ACHN (cell line): ENCODE results near the gene MAP1B.

Experiments used
- DNase-seq: peaks from one replicate; pipeline ENCODE4 v3.0.0-alpha.2; 2015
- in situ Hi-C: cut with HindIII; loops from 2 replicates; pipeline ENCODE4 v1.10.0; 2017; ENCODE audit warnings: low sequenced_read_pairs, low pct_ligation_motif_present, low pct_unique_long_range_greater_than_20kb

Gene MAP1B

DNA sequence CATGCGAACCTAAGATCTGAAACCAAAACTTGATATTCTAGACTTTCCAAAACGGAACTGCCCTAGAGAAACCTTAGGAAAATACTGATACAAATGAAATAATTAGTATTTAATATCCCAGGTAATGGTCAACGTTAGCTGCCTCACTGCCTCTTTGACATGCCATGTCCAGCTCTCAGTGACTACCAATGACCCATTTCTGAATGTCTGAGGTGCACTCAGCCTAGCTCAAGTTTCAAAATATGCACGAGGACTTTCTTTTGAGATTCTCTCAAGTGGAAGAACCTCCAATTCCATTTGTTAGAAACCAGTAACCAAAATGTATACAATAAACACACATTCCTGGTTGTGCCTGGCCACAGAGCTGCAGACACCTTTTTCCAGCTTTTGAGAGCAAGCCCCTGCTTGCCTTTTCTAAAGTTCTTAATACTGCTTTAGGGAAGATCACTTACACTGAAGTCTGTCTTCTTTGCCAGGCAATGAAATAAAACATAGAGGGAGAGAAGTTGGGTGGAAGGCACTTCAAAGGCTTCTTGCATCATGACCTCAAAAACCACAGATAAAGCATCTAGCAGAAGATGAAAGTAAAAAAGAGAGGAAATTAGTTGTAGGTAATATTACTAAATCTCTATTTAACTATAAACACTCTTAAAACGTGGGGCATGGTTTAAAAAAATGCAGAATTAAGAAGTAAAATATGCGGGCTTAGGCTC lies 124.9 kb downstream of the MAP1B start:
- DNase-seq: no peak
- in situ Hi-C loops: no loop called here

DNA sequence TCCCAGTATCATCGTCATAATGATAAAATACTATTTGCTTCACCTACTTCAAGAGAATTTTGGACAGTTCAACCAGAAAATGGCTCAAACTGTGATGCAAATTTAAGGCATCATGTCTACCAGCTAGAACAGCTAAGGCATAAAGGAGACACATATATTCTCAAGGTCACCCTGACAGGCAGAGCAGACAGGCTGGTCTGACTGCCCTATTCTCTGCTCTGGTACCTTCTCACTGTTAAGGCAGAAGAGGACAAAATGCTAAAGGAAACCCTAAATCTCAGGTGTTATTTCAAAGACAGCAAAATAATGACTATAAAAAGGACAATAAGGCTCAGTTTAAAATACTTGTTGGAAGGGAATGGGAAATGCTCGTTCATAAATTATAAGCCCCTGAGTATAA lies 125.6 kb downstream of the MAP1B start:
- DNase-seq: no peak
- in situ Hi-C loops: no loop called here

DNA sequence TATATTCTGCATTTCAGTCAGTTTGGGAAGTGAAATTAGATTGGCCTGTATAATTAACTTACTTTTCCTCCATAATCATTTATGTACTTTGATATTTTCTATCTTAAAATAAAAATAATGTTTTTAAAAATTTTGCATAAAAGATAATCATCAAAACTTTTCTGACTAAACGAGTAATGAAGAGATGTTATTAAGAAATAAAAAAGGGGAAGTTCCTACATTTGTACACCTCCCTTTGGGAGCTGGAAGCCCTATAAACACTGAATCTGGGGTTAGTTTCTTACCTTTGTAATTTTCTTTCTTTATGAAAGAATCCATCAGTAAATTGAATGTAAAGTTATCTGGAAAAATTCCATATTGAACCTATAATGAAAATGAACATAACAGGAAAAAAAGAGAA lies 126.6 kb downstream of the MAP1B start:
- DNase-seq: no peak
- in situ Hi-C loops: no loop called here

DNA sequence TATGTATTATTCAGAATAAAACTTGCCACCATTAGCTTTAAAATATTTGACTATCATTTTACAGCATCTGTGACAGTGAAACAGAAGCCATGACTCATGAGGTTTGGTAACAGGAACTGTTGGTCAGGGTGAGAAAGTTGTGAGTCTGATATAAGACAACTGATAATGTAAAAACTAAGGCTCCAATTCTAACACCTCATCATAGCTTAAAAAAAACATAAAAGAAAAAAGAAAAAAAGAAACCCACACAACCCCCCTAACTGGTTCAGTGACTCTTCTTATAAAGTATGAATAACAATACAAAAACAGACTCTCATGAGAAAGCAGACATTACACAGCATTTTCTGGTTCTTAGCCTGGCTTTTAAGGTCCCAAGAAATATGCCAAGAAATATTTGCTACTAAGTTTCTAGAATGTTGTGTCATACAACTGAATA lies 127.0 kb downstream of the MAP1B start:
- peak; percentile 18 for DNase-seq
- in situ Hi-C loops: no loop called here

DNA sequence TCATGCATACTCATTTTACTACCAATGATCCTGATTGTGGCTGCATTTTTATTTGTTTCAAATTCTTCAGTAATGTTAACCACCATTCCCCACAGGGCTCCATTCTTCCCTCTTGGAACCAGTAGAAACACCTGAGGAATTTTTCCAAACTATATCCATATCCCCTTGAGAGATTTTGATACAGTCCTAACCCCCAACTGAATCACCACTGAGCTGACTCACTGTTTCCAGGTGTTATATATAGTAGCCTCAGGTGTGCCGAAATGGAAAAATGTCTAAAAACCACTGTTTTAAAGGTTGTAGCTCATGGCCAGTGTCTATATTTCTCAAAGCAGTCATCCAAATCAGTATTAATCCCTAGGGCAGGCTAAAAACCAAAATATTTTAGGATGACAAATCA lies 127.6 kb downstream of the MAP1B start:
- no peak for DNase-seq
- in situ Hi-C loops: no loop called here

DNA sequence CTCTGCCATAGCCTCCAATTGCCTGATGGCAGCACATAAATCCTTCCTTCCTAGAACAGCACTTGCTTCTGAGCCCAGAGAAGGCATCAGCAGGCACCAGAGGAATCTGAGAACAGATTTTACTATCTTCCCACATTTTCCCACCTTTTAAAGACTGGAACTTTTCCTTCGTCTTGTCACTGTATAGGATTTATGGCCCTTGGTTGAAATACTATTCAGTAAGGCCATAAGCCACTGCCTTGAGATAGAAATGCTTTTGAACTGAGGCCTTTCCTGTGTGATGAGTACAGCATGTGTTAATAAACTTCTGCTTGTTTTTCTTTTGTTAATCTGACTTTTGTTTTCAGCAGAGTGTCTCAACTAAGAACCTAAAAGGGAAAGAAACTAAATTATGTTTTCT lies 128.4 kb downstream of the MAP1B start:
- DNase-seq: no peak

DNA sequence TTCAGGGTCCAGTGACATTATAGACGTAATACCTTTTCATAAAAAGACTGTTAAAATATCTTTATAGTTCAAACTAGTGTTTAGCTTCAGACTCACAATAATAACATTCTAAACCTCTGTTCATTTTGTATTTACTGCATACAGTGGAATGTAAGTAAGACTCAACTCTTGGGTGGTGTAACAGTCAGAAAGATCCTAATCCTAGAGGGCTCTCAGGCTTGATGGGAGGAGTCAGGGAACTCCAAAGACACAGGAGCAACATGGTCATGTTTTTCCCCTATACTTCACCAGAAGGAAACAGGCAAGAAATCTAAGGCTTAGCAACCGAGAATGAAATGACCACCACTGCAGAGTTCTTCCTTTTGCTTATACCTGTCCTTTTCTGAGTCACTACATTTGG lies 130.1 kb downstream of the MAP1B start:
- DNase-seq: no peak
- in situ Hi-C loops: no loop called here

More for the DNA sequence above, 128.4 kb downstream of the MAP1B start:
- in situ Hi-C loops: no loop called here

DNA sequence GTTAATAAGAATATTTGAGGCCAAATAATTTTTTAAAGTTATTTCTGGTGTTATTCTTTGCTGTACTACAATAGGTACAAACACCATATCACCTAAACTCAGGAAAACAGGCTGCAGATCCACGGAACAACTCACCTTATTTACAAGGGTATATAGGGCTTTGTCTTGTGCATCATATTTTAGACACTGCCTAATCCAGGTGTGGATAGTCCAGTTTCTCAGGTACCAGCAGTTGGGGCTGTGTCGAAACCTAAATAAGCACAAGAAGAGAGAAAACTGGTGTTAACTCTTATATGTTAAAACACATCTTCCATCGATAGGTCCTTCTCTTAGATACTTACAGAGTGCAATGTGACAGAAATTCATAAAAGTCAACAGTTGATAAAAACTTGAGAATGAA lies 130.6 kb downstream of the MAP1B start:
- in situ Hi-C loops: no loop called here
- no peak for DNase-seq

DNA sequence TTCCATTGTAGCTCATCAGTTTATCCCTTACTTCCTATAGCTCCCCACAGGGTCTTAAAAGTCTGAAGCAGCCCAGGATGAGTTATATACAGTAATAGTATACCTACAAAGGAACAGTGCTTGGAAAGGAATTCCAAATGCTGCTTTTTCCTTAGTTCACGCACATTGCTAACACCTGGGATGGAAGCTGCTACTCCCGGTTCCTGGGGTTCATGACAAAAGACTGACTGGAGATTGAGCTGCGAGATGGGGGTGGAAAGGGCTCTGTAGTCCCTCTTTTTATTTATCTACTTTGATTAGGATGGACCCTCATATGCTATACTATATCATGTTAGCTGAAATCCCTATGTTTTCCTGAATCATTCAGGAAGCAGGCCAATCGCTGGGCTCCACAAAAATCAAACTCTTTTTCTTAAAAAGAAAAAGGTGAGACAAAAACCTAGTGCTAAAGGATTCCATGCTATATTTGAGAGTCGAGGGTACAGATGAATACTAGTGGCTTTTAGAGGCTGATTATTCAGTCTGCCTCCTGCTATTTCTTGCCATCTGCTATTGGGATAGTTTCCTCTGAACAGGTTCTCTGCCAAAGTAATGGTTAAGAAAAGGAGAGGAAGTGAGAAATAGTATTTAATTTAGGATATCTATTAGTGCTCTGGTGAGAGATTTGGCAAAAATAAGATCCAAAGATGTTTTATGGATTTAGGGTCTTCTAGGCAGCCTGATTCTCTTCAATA lies 131.6 kb downstream of the MAP1B start:
- in situ Hi-C loops: no loop called here
- no peak for DNase-seq

DNA sequence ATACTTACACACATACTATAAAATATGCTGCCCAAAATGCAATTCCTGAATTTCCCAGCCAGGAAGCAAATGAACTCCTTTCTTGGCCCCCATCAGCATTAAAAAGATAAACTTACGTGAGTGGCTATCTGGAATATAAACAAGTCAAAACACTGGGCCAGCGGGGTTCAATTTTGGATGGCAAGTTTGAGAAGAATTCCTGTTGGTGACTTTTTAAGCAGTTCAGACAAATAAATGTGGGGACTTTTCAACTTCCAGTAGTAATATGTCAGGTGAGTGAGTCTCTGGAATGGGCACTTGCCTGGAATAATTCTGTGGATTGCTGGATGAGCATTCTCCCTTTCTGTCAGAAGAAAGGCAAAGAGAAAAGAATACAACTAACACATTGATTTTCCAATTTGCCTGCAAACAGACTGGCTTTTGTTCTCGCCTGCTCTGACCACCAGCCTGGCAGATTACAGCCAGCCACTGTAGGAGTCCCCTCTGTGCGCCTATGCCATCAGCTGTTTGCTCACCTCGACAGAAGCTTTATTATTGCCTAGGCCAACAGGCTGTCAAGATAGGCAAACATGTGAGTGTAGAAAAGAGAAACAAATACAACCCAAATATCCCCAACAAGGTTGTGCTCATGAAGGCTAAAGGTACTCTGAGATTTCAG lies 134.2 kb downstream of the MAP1B start:
- no peak for DNase-seq
- in situ Hi-C loops: no loop called here

DNA sequence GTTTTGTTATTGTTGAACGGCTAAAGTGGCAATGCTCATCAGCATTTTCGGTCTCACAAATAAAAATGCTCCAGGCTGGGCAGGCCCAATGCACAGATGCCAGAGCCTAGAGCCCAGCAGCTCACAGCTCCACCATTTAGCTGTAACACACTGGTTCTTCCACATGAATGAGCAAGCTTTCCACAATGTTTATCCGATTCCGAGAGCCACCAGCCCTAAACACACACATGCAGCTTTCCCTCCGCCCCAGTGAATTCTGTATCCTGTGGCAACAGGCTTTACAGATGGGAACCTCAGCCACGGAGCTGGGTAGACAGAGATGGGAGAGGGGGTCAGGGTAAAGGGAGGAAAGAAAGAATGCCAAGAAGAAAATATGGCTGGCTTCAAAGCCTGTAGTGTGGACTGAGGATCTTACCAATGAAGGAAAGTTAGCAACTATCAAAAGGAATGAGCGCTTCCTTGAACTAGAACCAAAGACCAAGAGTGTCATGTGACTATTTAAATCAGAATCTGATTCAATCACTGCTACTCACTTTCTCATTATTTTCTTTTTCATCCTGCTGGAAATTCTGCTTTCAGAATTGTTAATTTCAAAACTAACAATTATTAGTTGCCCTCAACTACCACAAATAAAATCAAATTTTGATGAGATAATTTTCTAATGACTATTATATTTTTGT lies 135.7 kb downstream of the MAP1B start:
- in situ Hi-C loops: no loop called here

DNA sequence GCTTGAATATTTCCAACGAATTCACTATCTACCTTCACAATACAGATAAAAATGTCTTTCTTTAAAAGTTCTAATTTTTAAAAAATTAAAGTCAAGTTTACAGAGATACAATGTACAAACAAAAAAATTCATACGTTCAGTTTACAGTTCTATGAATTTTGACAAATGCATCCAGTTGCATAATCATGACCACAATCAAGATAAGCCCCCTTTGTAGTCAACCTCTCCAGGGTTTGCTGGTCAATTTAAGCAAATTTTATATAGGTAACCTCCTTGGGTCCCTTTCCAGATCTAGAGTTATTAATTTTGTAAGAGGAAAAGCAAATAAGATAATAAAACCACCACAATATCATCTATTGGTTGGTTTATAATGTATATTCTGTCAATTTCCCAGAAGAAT lies 136.4 kb downstream of the MAP1B start:
- in situ Hi-C loops: no loop called here
- no peak for DNase-seq

More for the DNA sequence above, 135.7 kb downstream of the MAP1B start:
- no peak for DNase-seq

DNA sequence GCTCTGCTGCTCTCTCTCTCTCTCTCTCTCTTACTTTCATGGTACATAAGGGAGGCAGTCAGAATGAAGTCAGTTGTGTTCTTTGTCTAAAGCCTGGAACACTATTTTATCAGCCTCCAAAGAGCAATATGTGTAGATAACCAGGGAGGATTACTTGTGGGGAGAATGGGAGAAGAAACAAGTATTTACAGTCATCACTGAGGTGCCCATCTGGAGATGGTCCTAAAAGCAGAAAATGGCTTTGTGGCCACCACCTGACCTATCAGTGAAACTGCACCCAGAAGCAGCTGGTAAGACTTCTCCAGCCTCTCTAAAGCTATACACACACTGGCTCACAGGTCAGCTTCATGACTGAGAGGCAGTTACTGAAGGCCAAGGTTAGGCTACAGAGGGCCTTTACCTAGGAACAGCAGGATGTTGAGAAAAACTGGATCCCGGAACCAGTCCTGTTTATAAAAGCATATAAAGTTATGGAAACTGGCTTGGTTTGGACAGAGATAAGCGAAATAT lies 137.6 kb downstream of the MAP1B start:
- in situ Hi-C loops: no loop called here
- DNase-seq: peak; percentile 30

DNA sequence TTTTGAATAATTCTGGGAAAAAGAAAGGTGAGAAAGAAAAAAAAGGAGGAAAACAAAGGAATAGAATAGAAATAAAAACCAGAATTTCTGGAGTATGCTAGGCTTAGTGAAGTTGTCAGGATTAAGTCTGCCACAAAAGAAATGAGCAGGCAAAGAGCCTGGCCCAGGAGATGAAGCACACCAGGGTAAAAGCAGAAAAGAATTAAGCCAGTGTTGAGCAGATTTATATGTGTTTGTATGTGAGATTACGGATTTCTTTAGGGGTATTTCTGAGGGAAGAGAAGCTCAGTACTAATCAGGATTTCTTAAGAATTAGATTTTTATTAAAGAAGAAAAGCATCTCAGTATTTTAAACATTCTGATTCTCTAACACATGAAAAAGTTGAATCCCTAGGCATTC lies 138.3 kb downstream of the MAP1B start:
- no peak for DNase-seq
- in situ Hi-C loops: no loop called here

DNA sequence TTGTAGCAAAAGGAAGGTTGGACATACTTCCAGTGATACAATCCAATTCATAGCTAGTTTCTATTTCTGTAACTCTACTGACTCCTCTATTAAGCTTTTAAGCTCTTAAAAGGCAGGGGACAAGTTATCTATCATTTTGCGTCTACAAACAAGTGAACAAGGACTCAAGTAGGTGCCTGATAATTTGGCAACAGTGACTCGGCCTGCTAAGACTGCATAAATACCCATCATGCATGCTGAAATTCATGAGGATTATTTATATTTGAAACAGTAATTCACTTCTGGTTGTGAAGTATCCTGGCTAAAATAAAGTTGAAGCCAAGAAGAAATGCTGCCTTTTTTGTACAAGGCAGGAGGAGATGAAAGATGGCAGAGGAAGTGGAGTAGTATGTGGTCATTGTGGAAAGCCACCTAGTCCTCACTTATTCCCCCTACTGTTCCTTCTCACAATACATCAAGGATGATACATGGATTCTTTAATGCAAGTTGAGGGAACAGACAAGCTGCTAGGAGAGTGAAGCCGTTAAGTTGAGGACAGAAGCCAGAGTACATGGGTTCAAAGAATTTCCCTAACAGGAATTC lies 138.8 kb downstream of the MAP1B start:
- peak; percentile 67 for DNase-seq
- in situ Hi-C loops: no loop called here

DNA sequence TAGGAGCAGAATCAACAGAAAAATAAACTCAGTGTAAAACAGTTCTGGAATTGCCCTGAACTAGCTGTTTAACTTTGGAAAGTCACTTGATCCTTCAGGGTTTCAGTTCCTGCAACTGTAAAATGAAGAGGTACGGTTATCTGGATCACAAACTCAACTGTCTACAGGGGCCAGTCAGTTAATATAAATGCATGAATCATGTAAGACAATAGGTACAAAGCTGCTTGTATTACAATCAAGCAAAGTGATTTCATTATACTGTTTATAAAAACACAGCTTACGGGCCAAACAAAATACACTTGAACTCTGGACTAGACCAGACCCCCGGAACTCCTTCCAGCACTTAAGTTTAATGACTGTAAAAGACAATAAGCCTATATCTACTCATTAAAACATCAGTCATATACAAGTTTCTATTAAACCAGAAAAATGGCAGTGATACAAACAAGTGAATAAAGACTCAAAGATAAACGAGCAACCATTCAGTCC lies 139.7 kb downstream of the MAP1B start:
- in situ Hi-C loops: no loop called here
- DNase-seq: no peak

DNA sequence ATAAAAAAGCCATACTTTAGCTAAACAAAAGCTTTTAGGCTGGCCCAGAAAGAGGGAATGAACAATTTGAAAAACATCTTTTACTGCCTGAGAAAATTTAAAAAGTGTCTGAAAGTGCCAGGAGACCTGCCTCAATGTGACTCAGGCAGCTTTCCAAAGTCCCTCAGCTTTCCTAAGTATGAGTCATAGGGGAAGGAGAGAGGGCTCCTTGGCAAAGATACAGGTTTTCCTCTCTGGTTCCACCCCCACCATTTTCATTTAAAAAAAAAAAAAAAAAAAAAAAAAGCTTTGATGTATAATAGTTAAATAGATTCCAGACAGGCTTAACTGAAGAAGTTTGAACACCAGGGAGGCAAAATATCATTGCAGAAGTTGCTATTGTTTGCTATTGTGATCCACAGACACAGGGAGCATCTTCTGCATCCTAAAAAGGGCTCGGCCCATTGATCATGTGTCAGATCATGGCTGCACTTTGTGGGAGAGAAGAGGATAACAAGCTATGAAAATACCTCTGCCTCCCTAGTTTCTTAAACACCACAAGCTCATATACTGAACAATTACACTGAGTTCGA lies 141.2 kb downstream of the MAP1B start:
- in situ Hi-C loops: no loop called here
- DNase-seq: peak; percentile 83

DNA sequence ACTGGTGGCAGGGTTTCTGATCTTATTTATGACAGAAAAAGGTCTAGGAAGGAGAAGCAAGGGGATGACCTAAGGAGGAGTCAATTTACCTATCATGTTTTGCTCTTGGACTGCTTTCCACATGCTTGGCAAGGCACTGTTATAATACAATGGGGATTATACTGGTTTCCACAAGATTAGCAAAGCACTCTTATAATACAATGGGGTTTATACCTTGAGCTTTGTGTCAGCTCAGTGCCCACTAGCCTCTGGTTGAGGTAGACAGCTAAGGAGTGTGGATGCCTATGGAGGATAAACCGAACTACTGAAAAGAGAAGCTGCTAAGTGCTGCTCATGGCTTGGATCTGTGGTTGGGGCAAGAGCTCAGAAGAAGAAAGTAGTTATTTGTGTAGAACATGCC lies 144.1 kb downstream of the MAP1B start:
- DNase-seq: no peak
- in situ Hi-C loops: no loop called here
